ENCODE results near the gene PTGFRN. TPM values are rescaled to one million over a fixed set of nuclear protein-coding genes. Genes with fewer than 3 reads are reported as not detected.

PTGFRN gene
- total RNA-seq, 1 donor from 2014 or later = 80.0 TPM

DNA sequence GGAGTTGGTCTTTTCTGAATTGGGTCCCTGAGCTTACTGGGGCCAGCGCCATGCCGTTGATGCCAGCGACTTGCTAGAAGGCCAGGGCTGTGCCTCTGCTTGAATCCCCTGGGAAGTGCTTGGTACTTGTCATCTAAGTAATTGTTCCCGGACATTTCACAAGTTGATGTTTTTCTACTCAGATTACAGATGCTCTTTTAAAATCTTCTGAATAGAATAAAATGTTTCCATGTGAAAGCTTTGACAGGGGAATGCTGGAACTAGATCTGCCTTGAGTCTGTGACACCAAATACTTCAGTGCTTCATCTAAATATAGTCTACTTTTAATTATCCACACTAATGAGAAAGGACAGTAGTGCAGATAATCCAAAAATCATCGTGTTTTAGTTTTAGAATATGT is 38.3 kb downstream of the PTGFRN start:
- Mint-ChIP-seq H3K36me3 (peaks cover 41% of the 10 kb centered on the region), H3K27ac (no peak overlapping the region), H3K4me3 (no peak overlapping the region), H3K9me3 (no peaks in the 10 kb centered on the region), H3K27me3 (no peaks in the 10 kb centered on the region), H3K4me1 (ENCODE audit: unreplicated experiment) (peaks cover 48% of the 10 kb centered on the region)
- TF ChIP-seq, protein P1, sequence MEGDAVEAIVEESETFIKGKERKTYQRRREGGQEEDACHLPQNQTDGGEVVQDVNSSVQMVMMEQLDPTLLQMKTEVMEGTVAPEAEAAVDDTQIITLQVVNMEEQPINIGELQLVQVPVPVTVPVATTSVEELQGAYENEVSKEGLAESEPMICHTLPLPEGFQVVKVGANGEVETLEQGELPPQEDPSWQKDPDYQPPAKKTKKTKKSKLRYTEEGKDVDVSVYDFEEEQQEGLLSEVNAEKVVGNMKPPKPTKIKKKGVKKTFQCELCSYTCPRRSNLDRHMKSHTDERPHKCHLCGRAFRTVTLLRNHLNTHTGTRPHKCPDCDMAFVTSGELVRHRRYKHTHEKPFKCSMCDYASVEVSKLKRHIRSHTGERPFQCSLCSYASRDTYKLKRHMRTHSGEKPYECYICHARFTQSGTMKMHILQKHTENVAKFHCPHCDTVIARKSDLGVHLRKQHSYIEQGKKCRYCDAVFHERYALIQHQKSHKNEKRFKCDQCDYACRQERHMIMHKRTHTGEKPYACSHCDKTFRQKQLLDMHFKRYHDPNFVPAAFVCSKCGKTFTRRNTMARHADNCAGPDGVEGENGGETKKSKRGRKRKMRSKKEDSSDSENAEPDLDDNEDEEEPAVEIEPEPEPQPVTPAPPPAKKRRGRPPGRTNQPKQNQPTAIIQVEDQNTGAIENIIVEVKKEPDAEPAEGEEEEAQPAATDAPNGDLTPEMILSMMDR (conservative IDR thresholded peaks at IDR 0.05) = no peak
- no peak for DNase-seq (ENCODE audit: extremely low spot score, unreplicated experiment)

DNA sequence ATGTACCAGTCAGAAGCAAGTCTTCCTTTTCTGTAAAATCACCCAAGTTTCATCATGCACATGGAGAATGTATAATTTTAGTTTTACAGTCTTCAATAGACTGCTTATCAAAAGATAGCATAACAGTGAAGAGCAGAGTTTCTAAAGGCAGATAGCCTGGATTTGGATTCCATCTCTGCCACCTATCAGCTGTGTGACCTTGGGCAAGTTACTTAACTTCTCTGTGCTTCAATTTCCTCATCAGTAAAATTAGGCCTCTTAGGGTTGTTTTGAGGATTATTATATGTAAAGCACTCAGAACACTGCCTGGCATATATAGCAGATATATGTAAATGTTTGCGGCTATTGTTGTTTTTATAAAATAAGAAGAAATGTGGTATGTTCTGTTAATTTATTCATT is 38.9 kb downstream of the PTGFRN start:
- Mint-ChIP-seq H3K27ac (no peak overlapping the region), H3K4me1 (ENCODE audit: unreplicated experiment) (peaks cover 48% of the 10 kb centered on the region), H3K9me3 (no peaks in the 10 kb centered on the region), H3K4me3 (no peak overlapping the region), H3K27me3 (no peaks in the 10 kb centered on the region), H3K36me3 (peaks cover 37% of the 10 kb centered on the region)
- DNase-seq (ENCODE audit: extremely low spot score, unreplicated experiment) = no peak
- TF ChIP-seq, protein P1 (conservative IDR thresholded peaks at IDR 0.05) = no peak

DNA sequence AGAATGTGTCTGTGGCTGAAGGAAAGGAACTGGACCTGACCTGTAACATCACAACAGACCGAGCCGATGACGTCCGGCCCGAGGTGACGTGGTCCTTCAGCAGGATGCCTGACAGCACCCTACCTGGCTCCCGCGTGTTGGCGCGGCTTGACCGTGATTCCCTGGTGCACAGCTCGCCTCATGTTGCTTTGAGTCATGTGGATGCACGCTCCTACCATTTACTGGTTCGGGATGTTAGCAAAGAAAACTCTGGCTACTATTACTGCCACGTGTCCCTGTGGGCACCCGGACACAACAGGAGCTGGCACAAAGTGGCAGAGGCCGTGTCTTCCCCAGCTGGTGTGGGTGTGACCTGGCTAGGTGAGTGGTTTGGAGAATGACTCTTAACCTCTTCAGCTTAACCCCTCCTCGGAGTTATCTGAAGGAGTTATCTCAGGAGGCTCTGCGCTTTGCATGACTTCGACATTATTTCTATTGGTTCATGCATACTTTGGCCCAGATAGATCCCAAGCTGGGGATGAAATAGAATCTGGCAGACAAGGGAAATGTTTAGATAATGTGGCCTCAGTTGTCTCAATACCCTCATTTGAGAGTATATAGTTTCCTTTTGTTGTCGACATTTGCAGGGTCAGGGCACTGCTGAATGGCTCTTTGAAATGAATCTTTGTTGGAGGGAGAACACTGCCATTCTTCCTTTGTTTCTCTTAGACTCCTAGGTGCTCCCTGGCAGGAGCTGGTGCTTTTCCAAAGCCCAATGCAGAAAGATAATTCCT is 39.7 kb downstream of the PTGFRN start:
- TF ChIP-seq, protein P1 (conservative IDR thresholded peaks at IDR 0.05) = no peak
- Mint-ChIP-seq H3K4me1 (ENCODE audit: unreplicated experiment) (peaks cover 50% of the 10 kb centered on the region), H3K27me3 (no peaks in the 10 kb centered on the region), H3K4me3 (no peak overlapping the region), H3K27ac (no peak overlapping the region), H3K36me3 (peaks cover 36% of the 10 kb centered on the region), H3K9me3 (no peaks in the 10 kb centered on the region)
- DNase-seq (ENCODE audit: extremely low spot score, unreplicated experiment) = no peak

DNA sequence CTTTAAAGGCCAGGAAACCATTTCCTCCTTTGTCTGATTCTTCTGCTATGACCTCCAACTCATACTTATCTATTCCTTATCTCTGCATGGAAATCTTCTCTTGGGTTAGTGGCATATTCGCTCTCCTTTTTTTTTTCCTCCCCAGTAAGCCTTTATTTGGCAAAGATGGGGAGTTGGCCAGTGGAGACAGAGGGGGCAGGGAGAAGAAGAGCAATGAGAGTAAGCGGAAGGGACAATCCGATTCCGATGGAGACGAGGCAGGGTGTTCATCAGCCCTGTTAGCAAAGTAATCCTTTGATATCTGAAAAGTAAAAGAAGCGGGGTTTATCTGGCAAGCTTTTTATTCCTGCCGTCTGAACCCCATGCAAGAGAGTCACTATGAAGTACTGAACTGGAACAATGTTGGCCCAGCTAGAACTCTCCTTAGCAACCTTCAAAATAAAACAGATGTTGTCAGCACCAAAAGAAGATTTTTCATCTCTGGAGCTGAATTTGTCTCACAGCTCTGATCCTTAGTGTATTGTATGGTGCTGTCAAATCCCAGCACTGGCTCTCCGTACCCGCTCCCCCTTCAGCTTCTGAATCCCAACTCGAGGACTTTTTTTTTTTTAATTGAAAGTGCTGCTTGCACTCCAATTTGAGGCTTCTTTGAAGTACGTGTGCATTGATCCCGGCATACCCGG is 40.9 kb downstream of the PTGFRN start:
- TF ChIP-seq, protein P1 (conservative IDR thresholded peaks at IDR 0.05) = no peak
- Mint-ChIP-seq H3K4me3 (no peak overlapping the region), H3K27ac (peak overlapping the region; percentile 32), H3K4me1 (ENCODE audit: unreplicated experiment) (peaks cover 53% of the 10 kb centered on the region), H3K27me3 (no peaks in the 10 kb centered on the region), H3K9me3 (no peaks in the 10 kb centered on the region), H3K36me3 (peaks cover 32% of the 10 kb centered on the region)
- no peak for DNase-seq (ENCODE audit: extremely low spot score, unreplicated experiment)

DNA sequence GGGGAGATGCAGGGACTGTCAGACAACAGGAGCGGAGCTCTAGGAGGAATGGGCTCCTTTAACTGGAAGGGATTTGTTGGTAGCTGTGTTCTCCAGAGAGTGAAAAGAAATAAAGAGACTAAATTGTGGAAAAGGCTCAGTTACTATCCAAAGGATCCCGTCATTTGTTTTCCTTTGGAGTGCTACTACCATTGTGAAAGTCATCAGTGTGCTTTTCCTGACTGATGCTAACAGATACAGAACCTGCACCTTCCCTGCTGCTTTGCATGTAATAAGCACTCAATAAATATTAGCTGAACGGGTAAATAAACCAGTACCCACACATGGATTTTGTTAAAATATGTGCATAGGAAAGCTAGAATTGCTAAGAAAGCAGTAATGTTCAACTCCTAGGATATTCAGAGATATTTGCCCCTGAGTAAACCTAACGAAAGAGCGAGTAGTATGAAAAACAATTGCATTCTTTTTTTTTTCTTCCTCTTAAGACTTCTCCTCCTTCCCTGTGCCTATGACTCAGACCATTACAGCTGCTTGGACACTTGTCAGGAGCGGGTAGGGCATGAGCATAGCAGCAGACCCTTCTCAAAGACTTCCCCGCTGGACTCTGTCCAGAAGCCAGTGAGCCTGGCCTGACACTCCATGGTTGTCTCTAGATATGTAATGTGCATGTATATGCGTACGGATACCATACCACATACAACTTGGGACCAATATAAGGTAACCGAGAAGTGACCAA is 41.7 kb downstream of the PTGFRN start:
- no peaks in the 10 kb centered on the region for H3K9me3 Mint-ChIP-seq

More for the DNA sequence above, 41.7 kb downstream of the PTGFRN start:
- Mint-ChIP-seq H3K4me3 (no peak overlapping the region), H3K27me3 (no peaks in the 10 kb centered on the region), H3K36me3 (peaks cover 32% of the 10 kb centered on the region), H3K4me1 (ENCODE audit: unreplicated experiment) (peaks cover 53% of the 10 kb centered on the region), H3K27ac (no peak overlapping the region)
- no peak for DNase-seq (ENCODE audit: extremely low spot score, unreplicated experiment)
- TF ChIP-seq, protein P1 (conservative IDR thresholded peaks at IDR 0.05) = no peak
